Neuronal stem cell (in vitro differentiated cells): ENCODE data around the gene SORBS1.

ENCODE experiments used
- DNase-seq: peaks from one replicate; pipeline ENCODE4 v3.0.0-alpha.2; 2013; ENCODE audit warnings: low spot score
- H2AFZ ChIP-seq: one replicate; pipeline ENCODE4 v1.6.1; 2013; ENCODE audit warnings: mild to moderate bottlenecking, low read length, inconsistent platforms
- H2AK5ac ChIP-seq: 2 replicates; pipeline ENCODE4 v1.6.1; 2013; ENCODE audit warnings: low read depth, mild to moderate bottlenecking, inconsistent platforms, low read length, moderate library complexity, mixed read lengths
- H2BK120ac ChIP-seq: 2 replicates; pipeline ENCODE4 v1.6.1; 2013; ENCODE audit warnings: low read depth, mild to moderate bottlenecking, inconsistent platforms, low read length, moderate library complexity, mixed read lengths
- H2BK12ac ChIP-seq: one replicate; pipeline ENCODE4 v1.6.1; 2013; ENCODE audit warnings: low read length, inconsistent platforms
- H2BK15ac ChIP-seq: 2 replicates; pipeline ENCODE4 v1.6.1; 2013; ENCODE audit warnings: mild to moderate bottlenecking, low read length, inconsistent platforms, mixed read lengths
- H2BK5ac ChIP-seq: one replicate; pipeline ENCODE4 v1.6.1; 2013; ENCODE audit warnings: inconsistent platforms, mild to moderate bottlenecking, low read length, moderate library complexity
- H3K14ac ChIP-seq: one replicate; pipeline ENCODE4 v1.6.1; 2013; ENCODE audit warnings: low read length, inconsistent platforms
- H3K18ac ChIP-seq: 2 replicates; pipeline ENCODE4 v1.6.1; 2013; ENCODE audit warnings: low read length, inconsistent platforms
- H3K23ac ChIP-seq: 2 replicates; pipeline ENCODE4 v1.6.1; 2013; ENCODE audit warnings: low read depth, mild to moderate bottlenecking, mixed read lengths, low read length, inconsistent platforms; ENCODE audit not compliant: poor library complexity
- H3K27ac ChIP-seq: replicated peaks from 3 replicates; pipeline ENCODE4 v1.5.1; 2013; ENCODE audit warnings: low read length, inconsistent platforms
- H3K27me3 ChIP-seq, 3 experiments: 2 replicates each; pipeline ENCODE4 v1.6.1; 2013; ENCODE audit warnings: low read length in 3 of 3, mild to moderate bottlenecking in 2 of 3, inconsistent platforms in 1 of 3, low read depth in 1 of 3, mixed read lengths in 1 of 3, moderate library complexity in 1 of 3; ENCODE audit not compliant: control insufficient read depth in 3 of 3, insufficient read depth in 3 of 3
- H3K36me3 ChIP-seq, 2 donors: replicated peaks in 1 of 2; 2 replicates each; pipeline ENCODE4 v1.6.1; 2013; ENCODE audit warnings: low read length in 2 of 2; ENCODE audit not compliant: control insufficient read depth in 2 of 2, insufficient read depth in 2 of 2
- H3K4ac ChIP-seq: 2 replicates; pipeline ENCODE4 v1.6.1; 2013; ENCODE audit warnings: inconsistent platforms, mild to moderate bottlenecking, low read length, moderate library complexity
- H3K4me1 ChIP-seq, 2 donors: 1 replicate in 1 of 2; 2 replicates in 1 of 2; pipeline ENCODE4 v1.6.1; 2013; ENCODE audit warnings: low read length in 2 of 2, low read depth in 1 of 2; ENCODE audit not compliant: control insufficient read depth in 2 of 2, insufficient read depth in 1 of 2
- H3K4me2 ChIP-seq: one replicate; pipeline ENCODE4 v1.6.1; 2013; ENCODE audit warnings: mild to moderate bottlenecking, low read length, inconsistent platforms; ENCODE audit not compliant: insufficient read depth, poor library complexity, severe bottlenecking
- H3K4me3 ChIP-seq, 2 donors: 2 replicates each; pipeline ENCODE4 v1.5.1; 2013; ENCODE audit warnings: low read length in 2 of 2, mild to moderate bottlenecking in 2 of 2, inconsistent platforms in 1 of 2, moderate library complexity in 1 of 2
- H3K79me1 ChIP-seq: one replicate; pipeline ENCODE4 v1.6.1; 2013; ENCODE audit warnings: low read depth, mild to moderate bottlenecking, inconsistent platforms, low read length, moderate library complexity
- H3K9ac ChIP-seq: one replicate; pipeline ENCODE4 v1.6.1; 2013; ENCODE audit warnings: mild to moderate bottlenecking, low read depth, low read length, inconsistent platforms; ENCODE audit not compliant: poor library complexity
- H3K9me3 ChIP-seq, 2 donors: replicated peaks in 1 of 2; 2 replicates each; pipeline versions ENCODE3 to v1.6.1; 2013; ENCODE audit warnings: low read length in 2 of 2, mild to moderate bottlenecking in 2 of 2, inconsistent platforms in 1 of 2, low read depth in 1 of 2, mixed read lengths in 1 of 2, moderate library complexity in 1 of 2; ENCODE audit not compliant: control insufficient read depth in 2 of 2, insufficient read depth in 1 of 2
- H4K8ac ChIP-seq: one replicate; pipeline ENCODE4 v1.6.1; 2013; ENCODE audit warnings: low read depth, mild to moderate bottlenecking, inconsistent platforms, low read length, moderate library complexity
- H4K91ac ChIP-seq: one replicate; pipeline ENCODE4 v1.6.1; 2013; ENCODE audit warnings: low read length, low read depth, mild to moderate bottlenecking, inconsistent platforms; ENCODE audit not compliant: poor library complexity
- WGBS, 2 donors: extraction: QIAGEN DNeasy Blood & Tissue Kit; methylation state at CpG; one replicate each; pipeline ENCODE4 v1.1.7; 2013; ENCODE audit warnings: missing lambda C conversion rate in 2 of 2, mixed read lengths in 1 of 2; ENCODE audit not compliant: insufficient read length in 2 of 2, insufficient replicate concordance in 1 of 2; ENCODE audit errors: extremely low coverage in 2 of 2; 5-methylcytosine and 5-hydroxymethylcytosine counted together

SORBS1 gene

GRCh38 chr10:95502377-95502776 lies 58.8 kb downstream of the SORBS1 start:
- no peak overlapping the region for H3K27ac ChIP-seq
- no peak overlapping the region for H3K14ac ChIP-seq
- H3K4ac ChIP-seq = no peak overlapping the region
- H4K91ac ChIP-seq = no peak overlapping the region
- H2AK5ac ChIP-seq = no peak overlapping the region
- no peak overlapping the region for H2BK5ac ChIP-seq
- no peak overlapping the region for H3K9ac ChIP-seq
- no peak overlapping the region for H2AFZ ChIP-seq
- H3K79me1 ChIP-seq = no peaks in the 10 kb centered on the region
- H4K8ac ChIP-seq = no peak overlapping the region
- no peak overlapping the region for H3K23ac ChIP-seq
- no peak overlapping the region for H3K18ac ChIP-seq
- H3K4me3 ChIP-seq = no peak overlapping the region
- no peaks in the 10 kb centered on the region for H3K36me3 ChIP-seq
- H3K9me3 ChIP-seq = no peaks in the 10 kb centered on the region
- no peak overlapping the region for H2BK120ac ChIP-seq
- H2BK12ac ChIP-seq = no peak overlapping the region
- no peaks in the 10 kb centered on the region for H3K27me3 ChIP-seq
- H2BK15ac ChIP-seq = no peak overlapping the region
- peaks cover 4 to 9% of the 10 kb centered on the region in 2 donors for H3K4me1 ChIP-seq
- no peak for DNase-seq
- no CpG with 5 or more reads among the region's 1 CpG for WGBS, 2 donors
- H3K4me2 ChIP-seq = no peak overlapping the region

- no peak overlapping the region for H3K4me3 ChIP-seq
- no peak overlapping the region for H2BK12ac ChIP-seq
- H3K36me3 ChIP-seq = no peaks in the 10 kb centered on the region
- H3K9ac ChIP-seq = no peak overlapping the region
- H3K9me3 ChIP-seq = no peaks in the 10 kb centered on the region
- no peak overlapping the region for H3K4ac ChIP-seq
- H3K23ac ChIP-seq = no peak overlapping the region
- peaks cover 4 to 9% of the 10 kb centered on the region in 2 donors for H3K4me1 ChIP-seq
- no peak overlapping the region for H2BK15ac ChIP-seq
- no peak overlapping the region for H4K8ac ChIP-seq
- no peak overlapping the region for H2AK5ac ChIP-seq
- no peak overlapping the region for H2BK120ac ChIP-seq
- H3K27ac ChIP-seq = no peak overlapping the region
- no peak overlapping the region for H3K4me2 ChIP-seq
- H3K14ac ChIP-seq = no peak overlapping the region
- no peak overlapping the region for H3K18ac ChIP-seq
- H4K91ac ChIP-seq = no peak overlapping the region
- peak overlapping the region; percentile 78 for H2AFZ ChIP-seq
- DNase-seq = no peak
- no CpG with 5 or more reads among the region's 10 CpGs for WGBS, 2 donors
- H2BK5ac ChIP-seq = no peak overlapping the region
- H3K27me3 ChIP-seq = no peaks in the 10 kb centered on the region
- H3K79me1 ChIP-seq = no peaks in the 10 kb centered on the region
Measured at GRCh38 chr10:95501203-95502094, 59.7 kb downstream of the SORBS1 start.

GRCh38 chr10:95500649-95501048 lies 60.5 kb downstream of the SORBS1 start:
- H3K27me3 ChIP-seq = no peaks in the 10 kb centered on the region
- H3K18ac ChIP-seq = no peak overlapping the region
- no peak overlapping the region for H4K91ac ChIP-seq
- H3K4me3 ChIP-seq = no peak overlapping the region
- H3K36me3 ChIP-seq = no peaks in the 10 kb centered on the region
- H3K14ac ChIP-seq = no peak overlapping the region
- no CpG with 5 or more reads among the region's 7 CpGs for WGBS, 2 donors
- H2BK5ac ChIP-seq = no peak overlapping the region
- no peaks in the 10 kb centered on the region for H3K9me3 ChIP-seq
- no peak overlapping the region for H2BK12ac ChIP-seq
- no peak overlapping the region for H3K4me2 ChIP-seq
- no peak overlapping the region for H3K27ac ChIP-seq
- H2BK120ac ChIP-seq = no peak overlapping the region
- no peak overlapping the region for H2AK5ac ChIP-seq
- H2AFZ ChIP-seq = no peak overlapping the region
- no peak overlapping the region for H3K23ac ChIP-seq
- H2BK15ac ChIP-seq = no peak overlapping the region
- no peak overlapping the region for H3K9ac ChIP-seq
- no peaks in the 10 kb centered on the region for H3K79me1 ChIP-seq
- peaks cover 4 to 7% of the 10 kb centered on the region in 2 donors for H3K4me1 ChIP-seq
- no peak overlapping the region for H3K4ac ChIP-seq
- H4K8ac ChIP-seq = no peak overlapping the region
- no peak for DNase-seq

DNA sequence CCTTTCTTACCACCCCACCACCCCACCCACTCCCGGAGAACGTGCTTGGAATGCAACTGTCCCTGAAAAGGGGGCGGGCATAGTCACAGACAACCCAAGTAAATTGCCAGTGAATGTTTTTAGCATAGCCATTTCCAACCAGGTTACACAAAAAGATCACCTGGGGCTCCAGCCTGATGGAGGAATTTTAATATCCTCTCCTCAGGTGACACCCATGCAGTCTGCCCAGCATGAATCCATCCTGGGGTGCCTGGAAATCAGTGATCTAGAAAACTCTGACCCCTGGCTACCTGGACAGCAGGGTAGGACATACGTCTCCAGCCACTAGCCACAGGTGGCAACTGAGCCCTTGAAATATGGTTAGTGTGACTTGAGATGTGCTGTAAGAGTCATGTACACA lies 61.1 kb downstream of the SORBS1 start:
- no peak overlapping the region for H3K27ac ChIP-seq
- H3K4me2 ChIP-seq = no peak overlapping the region
- H3K4me3 ChIP-seq = no peak overlapping the region
- no peak overlapping the region for H2BK120ac ChIP-seq
- H3K14ac ChIP-seq = no peak overlapping the region
- H3K23ac ChIP-seq = no peak overlapping the region
- H4K8ac ChIP-seq = no peak overlapping the region
- H2BK5ac ChIP-seq = no peak overlapping the region
- H3K36me3 ChIP-seq = no peaks in the 10 kb centered on the region
- no peak overlapping the region for H4K91ac ChIP-seq
- no peak overlapping the region for H3K4ac ChIP-seq
- H2BK12ac ChIP-seq = no peak overlapping the region
- no CpG with 5 or more reads among the region's 4 CpGs for WGBS, 2 donors
- no peak overlapping the region for H3K9ac ChIP-seq
- no peak for DNase-seq
- no peaks in the 10 kb centered on the region for H3K27me3 ChIP-seq
- no peak overlapping the region for H2BK15ac ChIP-seq
- peaks cover 4% of the 10 kb centered on the region in 2 donors for H3K4me1 ChIP-seq
- H2AK5ac ChIP-seq = no peak overlapping the region
- no peaks in the 10 kb centered on the region for H3K79me1 ChIP-seq
- no peak overlapping the region for H2AFZ ChIP-seq
- no peaks in the 10 kb centered on the region for H3K9me3 ChIP-seq
- no peak overlapping the region for H3K18ac ChIP-seq
